Gastrocnemius medialis (tissue), 4 donors: Measurements from ENCODE around the gene PARN.

Source experiments
- CTCF ChIP-seq, 5 experiments: fragments of 450-650 bp in 3 of 5; fragments of 200-600 bp in 2 of 5; sonication (generic) in 2 of 5; IDR thresholded peaks in 4 of 5; conservative IDR thresholded peaks in 1 of 5; 1 replicate in 4 of 5; 2 replicates in 1 of 5; pipeline ENCODE4 v1.5.1; 2016 to 2019; ENCODE audit warnings: antibody characterized with exemption in 5 of 5, mild to moderate bottlenecking in 3 of 5, moderate library complexity in 3 of 5
- POLR2A ChIP-seq, 2 donors: fragments of 450-650 bp; IDR thresholded peaks; one replicate each; pipeline ENCODE4 v1.6.1; 2017; ENCODE audit warnings: antibody characterized with exemption in 2 of 2, mild to moderate bottlenecking in 2 of 2, moderate library complexity in 2 of 2

GRCh38 chr16:14586637-14587305, 43.3 kb downstream of the PARN start:
- no peak for TF ChIP-seq CTCF (IDR thresholded peaks at IDR 0.05 in 4 of 5, conservative IDR thresholded peaks at IDR 0.05 in 1 of 5)
- no peak for TF ChIP-seq POLR2A (IDR thresholded peaks at IDR 0.05)
